HFFc6 (cell line): ENCODE measurements around the gene BICDL2. TPM values are rescaled to one million over a fixed set of nuclear protein-coding genes. Genes with fewer than 3 reads are reported as not detected.
"Not testable (repeated sequence)": the region's sequence is repeated elsewhere in the genome, so short reads cannot be mapped to it uniquely, and the experiment has no call there.

Experiments
- DNase-seq: peaks from one replicate; pipeline ENCODE4 v3.0.0-alpha.2; 2018
- H3K27ac Mint-ChIP-seq: 2 replicates; pipeline ENCODE4 v1.8.0; 2020; ENCODE audit warnings: mild to moderate bottlenecking, mixed read lengths
- H3K27me3 Mint-ChIP-seq: 2 replicates; pipeline ENCODE4 v1.8.0; 2021; ENCODE audit warnings: mild to moderate bottlenecking, moderate library complexity, mixed read lengths; ENCODE audit not compliant: insufficient read depth
- H3K36me3 Mint-ChIP-seq: 2 replicates; pipeline ENCODE4 v1.8.0; 2021; ENCODE audit warnings: low read depth, mixed read lengths
- H3K4me1 Mint-ChIP-seq: 2 replicates; pipeline ENCODE4 v1.8.0; 2020; ENCODE audit warnings: low read depth, mixed read lengths
- H3K4me3 Mint-ChIP-seq: 2 replicates; pipeline ENCODE4 v1.8.0; 2020; ENCODE audit warnings: mild to moderate bottlenecking, moderate library complexity, mixed read lengths
- H3K9me3 Mint-ChIP-seq: 2 replicates; pipeline ENCODE4 v1.8.0; 2020; ENCODE audit warnings: mild to moderate bottlenecking, mixed read lengths
- CTCF ChIP-seq: fragments of 200-600 bp; sonication (generic); IDR thresholded peaks from 2 replicates; pipeline ENCODE4 v1.5.0; 2021; ENCODE audit warnings: antibody characterized with exemption, mild to moderate bottlenecking
- total RNA-seq, 6 experiments: library from RNA; stranded (reverse); fragmentation: NEBNext Ultra II Directional; extraction: Animal tissue kit (Norgen Biotek cat#: 25700); gene quantifications; 2 replicates in 1 of 6; 3 replicates in 5 of 6; pipeline ENCODE4 v1.2.3, GENCODE V29; 2021

The BICDL2 gene
- total RNA-seq, 6 experiments from 2014 or later, result not detected

GRCh38 chr16:3054965-3055733, 18.4 kb upstream of the BICDL2 start:
- no peak overlapping the region for H3K4me3 Mint-ChIP-seq

GRCh38 chr16:3053330-3053710, 16.6 kb upstream of the BICDL2 start:
- H3K27me3 Mint-ChIP-seq, result peaks cover 17% of the 10 kb centered on the region
- not testable (repeated sequence) for H3K4me3 Mint-ChIP-seq, DNase-seq, H3K4me1 Mint-ChIP-seq, H3K36me3 Mint-ChIP-seq, H3K27ac Mint-ChIP-seq, H3K9me3 Mint-ChIP-seq

More at GRCh38 chr16:3054965-3055733, 18.4 kb upstream of the BICDL2 start:
- Mint-ChIP-seq H3K27me3 (peaks cover 13% of the 10 kb centered on the region), H3K36me3 (no peaks in the 10 kb centered on the region), H3K9me3 (no peaks in the 10 kb centered on the region), H3K4me1 (peaks cover 8% of the 10 kb centered on the region), H3K27ac (no peak overlapping the region)
- DNase-seq, result no peak
- no peak for TF ChIP-seq CTCF

- not testable (repeated sequence) for H3K9me3 Mint-ChIP-seq, H3K27ac Mint-ChIP-seq, H3K4me1 Mint-ChIP-seq, H3K36me3 Mint-ChIP-seq, H3K4me3 Mint-ChIP-seq, DNase-seq
- peaks cover 21% of the 10 kb centered on the region for H3K27me3 Mint-ChIP-seq
Measured at GRCh38 chr16:3052571-3053329, 16.0 kb upstream of the BICDL2 start.

- no peak for TF ChIP-seq CTCF
- H3K36me3 Mint-ChIP-seq, result no peaks in the 10 kb centered on the region
Measured at GRCh38 chr16:3051494-3051893, 14.8 kb upstream of the BICDL2 start.

GRCh38 chr16:3051009-3051408, 14.3 kb upstream of the BICDL2 start:
- Mint-ChIP-seq H3K9me3 (no peaks in the 10 kb centered on the region), H3K4me3 (no peak overlapping the region), H3K27me3 (peaks cover 24% of the 10 kb centered on the region), H3K36me3 (no peaks in the 10 kb centered on the region), H3K27ac (no peak overlapping the region), H3K4me1 (no peaks in the 10 kb centered on the region)
- DNase-seq, result no peak
- no peak for TF ChIP-seq CTCF

More at GRCh38 chr16:3051494-3051893, 14.8 kb upstream of the BICDL2 start:
- Mint-ChIP-seq H3K9me3 (no peaks in the 10 kb centered on the region), H3K27me3 (peaks cover 24% of the 10 kb centered on the region), H3K4me3 (no peak overlapping the region), H3K4me1 (no peaks in the 10 kb centered on the region), H3K27ac (no peak overlapping the region)
- no peak for DNase-seq

GRCh38 chr16:3050487-3050886, 13.7 kb upstream of the BICDL2 start:
- Mint-ChIP-seq H3K27me3 (peaks cover 25% of the 10 kb centered on the region), H3K27ac (no peak overlapping the region), H3K4me3 (no peak overlapping the region), H3K9me3 (no peaks in the 10 kb centered on the region), H3K4me1 (no peaks in the 10 kb centered on the region), H3K36me3 (no peaks in the 10 kb centered on the region)
- no peak for DNase-seq
- no peak for TF ChIP-seq CTCF
